BJ (cell line): ENCODE results near the gene NRN1. TPM values are rescaled to one million over a fixed set of nuclear protein-coding genes. Genes with fewer than 3 reads are reported as not detected.

Source experiments
- CTCF ChIA-PET: fragments of 350-600 bp; formaldehyde crosslinking; extraction: SDS; loops from one replicate; lab custom pipeline; 2021; ENCODE audit warnings: antibody characterized with exemption, inconsistent platforms; lab: Yijun Ruan, JAX
- POLR2A ChIA-PET: fragments of 300-600 bp; sonication (Branson Sonifier 250); formaldehyde crosslinking; extraction: SDS; loops from one replicate; lab custom pipeline; 2021; ENCODE audit warnings: antibody characterized with exemption; lab: Charles Lee
- DNase-seq: peaks from one replicate; pipeline ENCODE4 v3.0.0-alpha.2; 2011; ENCODE audit warnings: low read depth
- H3K27me3 ChIP-seq: 2 replicates; pipeline ENCODE4 v1.6.0; 2011; ENCODE audit warnings: low read length; ENCODE audit not compliant: control insufficient read depth, insufficient read depth
- H3K36me3 ChIP-seq: 2 replicates; pipeline ENCODE4 v1.5.1; 2011; ENCODE audit warnings: low read length; ENCODE audit not compliant: control insufficient read depth, insufficient read depth
- H3K4me3 ChIP-seq: 2 replicates; pipeline ENCODE4 v1.5.1; 2011; ENCODE audit warnings: low read depth, mild to moderate bottlenecking, control low read depth, low read length
- CTCF ChIP-seq: IDR thresholded peaks from 2 replicates; pipeline ENCODE4 v1.5.1; 2011; ENCODE audit warnings: low read depth, mild to moderate bottlenecking, control low read depth, inconsistent platforms, low read length, moderate library complexity; ENCODE audit not compliant: insufficient read depth
- polyA plus RNA-seq: library from polyadenylated mRNA; depleted of rRNA; stranded (reverse); fragments of >200 nt; gene quantifications from 2 replicates; pipeline ENCODE4 v1.2.3, GENCODE V29; 2011

Gene NRN1
- polyA plus RNA-seq, 1 experiment: 1.1 TPM

GRCh38 chr6:6008648-6009421, 2.1 kb upstream of the NRN1 start:
- ChIA-PET POLR2A (no interaction called here), CTCF (interaction anchor here (0.6 kb wide), 1 partner anchor 43 kb away, joined by 3 read pairs; no protein-coding TSS in a partner anchor)
- DNase-seq: no peak
- H3K36me3 ChIP-seq: no peaks in the 10 kb centered on the region
- TF ChIP-seq CTCF: no peak
- peaks cover 36% of the 10 kb centered on the region for H3K27me3 ChIP-seq
- peak overlapping the region; percentile 47 for H3K4me3 ChIP-seq

GRCh38 chr6:6008089-6008647, 1.4 kb upstream of the NRN1 start:
- Histone ChIP-seq H3K27me3 (peaks cover 41% of the 10 kb centered on the region), H3K36me3 (no peaks in the 10 kb centered on the region), H3K4me3 (peak overlapping the region; percentile 47)
- DNase-seq: no peak
- CTCF ChIA-PET: interaction anchor here (0.6 kb wide), 1 partner anchor 44 kb away, joined by 3 read pairs; no protein-coding TSS in a partner anchor
- TF ChIP-seq CTCF: no peak
- POLR2A ChIA-PET: no interaction called here

GRCh38 chr6:6007366-6008088, 802 bp upstream of the NRN1 start:
- POLR2A ChIA-PET: no interaction called here
- Histone ChIP-seq H3K27me3 (peaks cover 47% of the 10 kb centered on the region), H3K36me3 (no peaks in the 10 kb centered on the region), H3K4me3 (peak overlapping the region; percentile 22)
- CTCF ChIA-PET: no interaction called here
- DNase-seq: no peak
- TF ChIP-seq CTCF: no peak

GRCh38 chr6:6006006-6006427, 708 bp downstream of the NRN1 start:
- H3K4me3 ChIP-seq: no peak overlapping the region; the same call in 1 of the 2 replicates
- DNase-seq: no peak
- no peaks in the 10 kb centered on the region for H3K36me3 ChIP-seq
- CTCF ChIA-PET: no interaction called here
- TF ChIP-seq CTCF: no peak
- POLR2A ChIA-PET: no interaction called here
- peaks cover 57% of the 10 kb centered on the region for H3K27me3 ChIP-seq
